AG10803 (cell line): ENCODE data around the gene XPA.

Experiments
- DNase-seq: peaks from one replicate; pipeline ENCODE4 v3.0.0; 2010; ENCODE audit warnings: low read depth
- H3K4me3 ChIP-seq: 2 replicates; pipeline ENCODE4 v1.5.1; 2011; ENCODE audit warnings: mild to moderate bottlenecking, low read length, control low read depth
- CTCF ChIP-seq: conservative IDR thresholded peaks from 2 replicates; pipeline ENCODE4 v1.5.1; 2011; ENCODE audit warnings: mild to moderate bottlenecking, low read length, control low read depth, inconsistent platforms

The XPA gene

GRCh38 chr9:97714435-97714834, 17.3 kb upstream of the XPA start:
- TF ChIP-seq CTCF: no peak
- peak; percentile 89 for DNase-seq
- no peak overlapping the region for H3K4me3 ChIP-seq

- no peak for DNase-seq
- TF ChIP-seq CTCF: no peak
- no peak overlapping the region for H3K4me3 ChIP-seq
Measured at GRCh38 chr9:97711223-97711626, 14.1 kb upstream of the XPA start.

- peak; percentile 83 for TF ChIP-seq CTCF
- H3K4me3 ChIP-seq: no peak overlapping the region
- DNase-seq: peak; percentile 70
Measured at GRCh38 chr9:97710356-97711222, 13.4 kb upstream of the XPA start.

DNA sequence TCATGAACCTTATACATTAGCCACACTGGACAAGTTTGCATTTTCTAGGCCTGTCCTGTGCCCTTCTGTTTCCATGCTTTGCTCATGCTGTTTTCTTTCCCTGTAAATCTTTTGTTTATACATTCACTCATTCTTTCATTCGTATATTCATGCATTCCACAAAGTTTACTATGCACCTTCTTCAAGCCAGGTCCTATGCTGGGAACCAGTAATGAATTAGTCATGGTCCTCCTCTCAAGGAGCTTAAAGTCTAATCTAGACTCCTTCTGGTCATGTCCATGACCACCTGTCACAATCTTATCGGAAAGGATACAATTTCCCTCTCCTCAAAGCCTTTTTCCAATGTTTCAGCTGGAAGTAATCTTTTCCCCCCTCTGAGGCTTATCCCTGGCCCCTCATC, 9.1 kb upstream of the XPA start:
- no peak for TF ChIP-seq CTCF
- no peak overlapping the region for H3K4me3 ChIP-seq
- no peak for DNase-seq

GRCh38 chr9:97705354-97705950, 8.3 kb upstream of the XPA start:
- TF ChIP-seq CTCF: no peak
- DNase-seq: no peak
- no peak overlapping the region for H3K4me3 ChIP-seq

DNA sequence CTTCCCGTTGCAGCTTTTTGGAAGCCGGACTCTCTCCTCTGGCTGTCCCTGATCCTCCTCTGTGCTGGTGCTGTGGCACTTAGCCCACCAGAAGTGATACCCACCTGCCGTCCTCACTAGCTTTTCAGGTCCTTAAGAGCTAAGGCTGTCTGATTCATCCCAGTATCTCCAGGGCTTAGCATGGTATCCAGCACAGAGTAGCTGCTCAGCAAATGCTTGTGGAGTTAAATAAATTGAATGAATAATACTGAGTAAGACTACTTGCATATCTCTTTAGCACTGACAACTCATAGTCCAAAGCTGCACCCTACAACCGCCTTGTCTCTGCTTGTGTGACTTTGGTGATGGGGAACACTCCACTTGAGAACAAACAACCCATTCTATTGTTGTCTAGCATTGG, 7.7 kb upstream of the XPA start:
- H3K4me3 ChIP-seq: no peak overlapping the region
- TF ChIP-seq CTCF: no peak
- DNase-seq: no peak

DNA sequence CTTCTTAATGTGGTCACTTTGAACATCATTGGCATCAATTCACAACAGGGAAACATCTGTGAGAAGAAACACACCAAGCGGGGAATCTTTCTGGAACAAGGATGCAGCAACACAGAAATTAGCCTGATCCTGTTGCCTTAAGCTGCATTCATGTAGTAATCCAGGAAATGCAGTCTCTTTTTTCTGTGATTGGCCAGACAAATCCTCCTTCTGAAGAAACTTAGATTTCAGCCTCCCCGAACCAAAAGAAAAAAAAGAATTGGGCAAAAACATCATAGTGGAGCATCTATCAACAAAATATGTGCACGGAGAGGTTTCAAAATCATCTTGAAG, 7.2 kb upstream of the XPA start:
- DNase-seq: peak; percentile 14
- no peak overlapping the region for H3K4me3 ChIP-seq
- TF ChIP-seq CTCF: no peak
